K562 (cell line): ENCODE data around the gene LARP4B. TPM values are rescaled to one million over a fixed set of nuclear protein-coding genes. Genes with fewer than 3 reads are reported as not detected.

ENCODE experiments used
- AFF4 ChIP-seq: sonication (generic); formaldehyde crosslinking; IDR thresholded peaks from 2 replicates; pipeline ENCODE4 v1.8.0; 2023; ENCODE audit warnings: mild to moderate bottlenecking, missing genetic modification reagents
- DEAF1 ChIP-seq: fragments of 450-650 bp; formaldehyde crosslinking; IDR thresholded peaks from 2 replicates; pipeline ENCODE4 v1.4.0; 2020; ENCODE audit warnings: mild to moderate bottlenecking, moderate library complexity
- DPF2 ChIP-seq: fragments of 450-650 bp; IDR thresholded peaks from 2 replicates; pipeline ENCODE4 v1.6.1; 2016
- MBD1 ChIP-seq: fragments of 250-450 bp; sonication (Bioruptor Pico); IDR thresholded peaks from 2 replicates; pipeline ENCODE4 v1.8.0; 2022; ENCODE audit warnings: inconsistent platforms
- NFRKB ChIP-seq: fragments of 450-650 bp; IDR thresholded peaks from 2 replicates; pipeline ENCODE4 v1.6.1; 2016; ENCODE audit warnings: low read depth
- TOE1 ChIP-seq, 2 experiments: fragments of 450-650 bp in 1 of 2; sonication (generic) in 1 of 2; formaldehyde crosslinking in 1 of 2; IDR thresholded peaks; 2 replicates each; pipeline versions ENCODE4 v1.7.1 to v1.8.0; 2016 to 2022; ENCODE audit warnings: borderline replicate concordance in 2 of 2, mild to moderate bottlenecking in 2 of 2, antibody characterized with exemption in 1 of 2, inconsistent platforms in 1 of 2, low read depth in 1 of 2, missing genetic modification reagents in 1 of 2, moderate library complexity in 1 of 2
- TSC22D4 ChIP-seq: fragments of 450-650 bp; IDR thresholded peaks from 2 replicates; pipeline ENCODE4 v1.6.1; 2016; ENCODE audit warnings: missing genetic modification characterization, missing biosample characterization, control low read depth
- ZNF174 ChIP-seq: fragments of 250-450 bp; sonication (Bioruptor Pico); IDR thresholded peaks from 2 replicates; pipeline ENCODE4 v1.4.0; 2020; ENCODE audit warnings: mild to moderate bottlenecking
- ZNF280A ChIP-seq: fragments of 450-650 bp; IDR thresholded peaks from 2 replicates; pipeline ENCODE4 v1.6.1; 2018; ENCODE audit warnings: mild to moderate bottlenecking, low read depth; ENCODE audit not compliant: partially characterized antibody
- ZNF764 ChIP-seq: fragments of 250-450 bp; sonication (Bioruptor Pico); IDR thresholded peaks from 2 replicates; pipeline ENCODE4 v1.4.0; 2020; ENCODE audit warnings: low read depth, mild to moderate bottlenecking, moderate library complexity
- polyA plus RNA-seq, 8 experiments: library from polyadenylated mRNA; depleted of rRNA in 4 of 8; stranded (reverse) in 5 of 8; unstranded in 3 of 8; fragments of >200 nt; fragmentation: Nextera tagmentation in 2 of 8; fragmentation: Illumina TruSeq in 1 of 8; extraction: Ambion mirVana in 2 of 8; extraction: Trizol in 1 of 8; gene quantifications; 2 replicates each; pipeline versions ENCODE4 v1.2.1 to v1.2.3, GENCODE V29; 2011 to 2014; ENCODE audit warnings: inconsistent platforms in 1 of 8, missing spikeins in 1 of 8
- total RNA-seq, 7 experiments: library from RNA; depleted of rRNA in 6 of 7; stranded (reverse); fragments of >200 nt in 6 of 7; fragmentation: Illumina TruSeq in 2 of 7; extraction: Trizol in 2 of 7; gene quantifications; 2 replicates each; pipeline versions ENCODE4 v1.2.1 to v1.2.3, GENCODE V29; 2011 to 2021; ENCODE audit warnings: low replicate concordance in 1 of 7

Gene LARP4B
- total and polyA plus RNA-seq, 9 of the 15 experiments (the other 6 are each of a cell fraction or from before 2014, with no cell fraction given), result 11.8 to 130 (median 42.6) TPM

GRCh38 chr10:920450-920849, 11.1 kb downstream of the LARP4B start (continued):
- TF ChIP-seq TSC22D4 (tag) (no peak), AFF4 (CRISPR knock-in tag) (no peak), ZNF280A (no peak), TOE1 (IDR thresholded peaks at IDR 0.05; ENCODE audit: borderline replicate concordance) (no peak), TOE1 (CRISPR knock-in tag; IDR thresholded peaks at IDR 0.05; ENCODE audit: borderline replicate concordance, low read depth) (no peak), DPF2 (no peak), ZNF174 (CRISPR knock-in tag) (no peak), NFRKB (no peak), DEAF1 (CRISPR knock-in tag) (no peak), ZNF764 (CRISPR knock-in tag) (no peak), MBD1 (CRISPR knock-in tag) (no peak)
